OCI-LY3 (cell line): Measurements from ENCODE around the gene KRT2.

Experiments
- H2AFZ ChIP-seq: fragments of 200-600, 300-600 bp; shearing (Covaris generic); 2 replicates; pipeline ENCODE4 v1.6.0; 2014; ENCODE audit warnings: antibody characterized with exemption, low read depth, low read length
- H3K27ac ChIP-seq: fragments of 200-600, 300-600 bp; sonication (generic); 2 replicates; pipeline ENCODE4 v1.5.1; 2014; ENCODE audit warnings: mild to moderate bottlenecking, low read length, moderate library complexity, mixed read lengths
- H3K27me3 ChIP-seq: fragments of 200-600, 300-600 bp; sonication (generic); 2 replicates; pipeline ENCODE4 v1.6.1; 2014; ENCODE audit warnings: low read depth, low read length, mixed read lengths
- H3K36me3 ChIP-seq: fragments of 200-600, 300-600 bp; sonication (generic); replicated peaks from 2 replicates; pipeline ENCODE3; 2014; ENCODE audit warnings: low read depth, low read length, mixed read lengths
- H3K4me1 ChIP-seq: fragments of 300-600, 200-600 bp; sonication (generic); 2 replicates; pipeline ENCODE4 v1.6.1; 2014; ENCODE audit warnings: low read length, mixed read lengths
- H3K4me2 ChIP-seq: fragments of 200-600, 300-600 bp; sonication (generic); 2 replicates; pipeline ENCODE4 v1.6.1; 2014; ENCODE audit warnings: low read length, mixed read lengths
- H3K4me3 ChIP-seq: fragments of 300-600, 200-600 bp; sonication (generic); 2 replicates; pipeline ENCODE4 v1.5.1; 2014; ENCODE audit warnings: antibody characterized with exemption, mild to moderate bottlenecking, low read length, moderate library complexity
- H3K79me2 ChIP-seq: fragments of 300-600, 200-600 bp; shearing (Covaris generic); 2 replicates; pipeline ENCODE4 v1.6.1; 2014; ENCODE audit warnings: mild to moderate bottlenecking, low read length, mixed read lengths
- H3K9ac ChIP-seq: fragments of 300-600, 200-600 bp; shearing (Covaris generic); 2 replicates; pipeline ENCODE4 v1.6.0; 2014; ENCODE audit warnings: mild to moderate bottlenecking, low read length, moderate library complexity
- H3K9me3 ChIP-seq: fragments of 200-600, 300-600 bp; shearing (Covaris generic); 2 replicates; pipeline ENCODE4 v1.6.1; 2014; ENCODE audit warnings: low read length, mixed read lengths; ENCODE audit not compliant: insufficient read depth
- H4K20me1 ChIP-seq: fragments of 200-600, 300-600 bp; sonication (generic); 2 replicates; pipeline ENCODE4 v1.6.1; 2016; ENCODE audit warnings: low read length, mixed read lengths; ENCODE audit not compliant: insufficient read depth
- CTCF ChIP-seq: fragments of 200-600, 300-600 bp; sonication (generic); IDR thresholded peaks from 2 replicates; pipeline ENCODE4 v1.5.1; 2014; ENCODE audit warnings: antibody characterized with exemption, low read length, low read depth
- EZH2phosphoT487 ChIP-seq: fragments of 200-600 bp; shearing (Covaris generic); IDR thresholded peaks from 2 replicates; pipeline ENCODE4 v1.6.1; 2018; ENCODE audit warnings: antibody characterized with exemption, mixed run types, low read depth

KRT2 gene

GRCh38 chr12:52659395-52659794 lies 7.4 kb upstream of the KRT2 start:
- H3K36me3 ChIP-seq: no peaks in the 10 kb centered on the region
- H4K20me1 ChIP-seq: no peaks in the 10 kb centered on the region
- H3K4me1 ChIP-seq: no peaks in the 10 kb centered on the region
- no peak overlapping the region for H3K27ac ChIP-seq
- H3K27me3 ChIP-seq: peaks cover 64% of the 10 kb centered on the region
- no peak overlapping the region for H2AFZ ChIP-seq
- H3K4me3 ChIP-seq: no peak overlapping the region
- H3K4me2 ChIP-seq: no peak overlapping the region
- H3K79me2 ChIP-seq: no peaks in the 10 kb centered on the region
- no peaks in the 10 kb centered on the region for H3K9me3 ChIP-seq
- H3K9ac ChIP-seq: no peak overlapping the region
- TF ChIP-seq EZH2phosphoT487: no peak
- no peak for TF ChIP-seq CTCF

GRCh38 chr12:52658196-52658595 lies 6.2 kb upstream of the KRT2 start:
- H3K79me2 ChIP-seq: no peaks in the 10 kb centered on the region
- H3K27ac ChIP-seq: no peak overlapping the region
- no peaks in the 10 kb centered on the region for H3K4me1 ChIP-seq
- no peak overlapping the region for H3K4me3 ChIP-seq
- TF ChIP-seq EZH2phosphoT487 (no peak), CTCF (no peak)
- no peak overlapping the region for H3K4me2 ChIP-seq
- H3K27me3 ChIP-seq: peaks cover 54% of the 10 kb centered on the region
- H4K20me1 ChIP-seq: no peaks in the 10 kb centered on the region
- H3K36me3 ChIP-seq: no peaks in the 10 kb centered on the region
- no peak overlapping the region for H2AFZ ChIP-seq
- no peaks in the 10 kb centered on the region for H3K9me3 ChIP-seq
- no peak overlapping the region for H3K9ac ChIP-seq

GRCh38 chr12:52657250-52657902 lies 5.4 kb upstream of the KRT2 start:
- Histone ChIP-seq H3K4me2 (no peak overlapping the region), H3K9me3 (no peaks in the 10 kb centered on the region), H2AFZ (no peak overlapping the region), H4K20me1 (no peaks in the 10 kb centered on the region), H3K27ac (no peak overlapping the region), H3K27me3 (peaks cover 51% of the 10 kb centered on the region), H3K9ac (no peak overlapping the region), H3K4me3 (no peak overlapping the region), H3K79me2 (no peaks in the 10 kb centered on the region), H3K36me3 (no peaks in the 10 kb centered on the region), H3K4me1 (no peaks in the 10 kb centered on the region)
- no peak for TF ChIP-seq EZH2phosphoT487
- TF ChIP-seq CTCF: no peak

GRCh38 chr12:52656616-52657015 lies 4.6 kb upstream of the KRT2 start:
- TF ChIP-seq CTCF (no peak), EZH2phosphoT487 (no peak)
- H3K27ac ChIP-seq: no peak overlapping the region
- no peak overlapping the region for H2AFZ ChIP-seq
- H3K36me3 ChIP-seq: no peaks in the 10 kb centered on the region
- H3K4me3 ChIP-seq: no peak overlapping the region
- H4K20me1 ChIP-seq: no peaks in the 10 kb centered on the region
- no peak overlapping the region for H3K4me2 ChIP-seq
- H3K9me3 ChIP-seq: no peaks in the 10 kb centered on the region
- H3K27me3 ChIP-seq: peaks cover 48% of the 10 kb centered on the region
- no peaks in the 10 kb centered on the region for H3K79me2 ChIP-seq
- H3K9ac ChIP-seq: no peak overlapping the region
- no peaks in the 10 kb centered on the region for H3K4me1 ChIP-seq
